ENCODE data around the gene MXI1.
"Not testable (repeated sequence)": the region's sequence is repeated elsewhere in the genome, so short reads cannot be mapped to it uniquely, and the experiment has no call there.

Gene MXI1

DNA sequence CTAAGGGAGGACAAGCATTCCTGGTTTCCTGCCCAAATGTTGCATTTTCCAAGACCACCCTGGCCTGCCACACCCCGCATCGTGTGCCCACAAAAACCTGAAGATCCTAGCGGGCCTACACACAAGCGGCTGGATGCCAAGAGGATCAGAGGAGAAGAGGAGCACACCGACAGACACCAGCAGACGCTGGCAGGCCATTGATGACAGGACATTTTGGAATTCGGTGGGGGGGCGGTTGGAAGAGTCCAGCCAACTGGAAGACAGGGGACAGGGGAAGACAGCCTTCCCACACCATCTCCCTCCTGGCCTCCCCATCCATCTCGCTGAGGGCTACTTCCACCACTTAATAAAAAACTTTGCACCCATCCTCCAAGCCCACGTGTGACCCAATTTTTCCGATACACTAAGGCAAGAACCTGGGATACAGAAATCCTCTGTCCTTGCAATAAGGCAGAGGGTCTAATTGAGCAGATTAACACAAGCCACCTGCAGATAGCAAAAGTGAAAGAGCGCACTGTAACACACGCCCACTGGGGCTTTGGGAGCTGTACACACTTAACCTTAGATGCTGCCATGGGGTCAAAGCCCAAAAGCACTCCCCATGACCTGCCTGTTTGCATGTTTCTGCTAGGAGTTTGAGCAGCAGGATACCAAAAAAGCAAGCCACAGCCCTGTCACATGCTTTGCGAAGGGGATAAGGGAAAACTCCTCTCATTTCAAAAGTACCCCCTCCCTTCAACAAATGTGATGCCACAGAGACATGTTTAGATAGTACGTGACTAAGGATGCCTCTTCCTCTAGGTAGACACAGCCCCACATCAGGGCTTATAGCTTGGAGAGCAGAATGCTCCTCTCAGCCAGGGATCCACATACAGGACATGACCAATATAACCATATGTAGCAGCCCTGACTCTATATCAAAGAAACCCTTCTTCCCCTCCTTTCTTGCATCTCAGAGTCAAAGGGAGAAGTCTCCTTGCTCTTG lies 110.8 kb downstream of the MXI1 start:
- H3K9ac ChIP-seq (ENCODE audit: low read depth, low read length) = no peak overlapping the region
- H3K4me1 ChIP-seq (ENCODE audit: control insufficient read depth, insufficient read depth, low read length) = peaks cover 6% of the 10 kb centered on the region
- H3K36me3 ChIP-seq (ENCODE audit: control insufficient read depth, insufficient read depth, low read length) = no peaks in the 10 kb centered on the region
- no peak overlapping the region for H3K4me3 ChIP-seq (ENCODE audit: low read depth, low read length)
- H3K9me3 ChIP-seq (ENCODE audit: control insufficient read depth, insufficient read depth, low read length) = no peaks in the 10 kb centered on the region
- no peaks in the 10 kb centered on the region for H3K27me3 ChIP-seq (ENCODE audit: control insufficient read depth, insufficient read depth, low read length)

DNA sequence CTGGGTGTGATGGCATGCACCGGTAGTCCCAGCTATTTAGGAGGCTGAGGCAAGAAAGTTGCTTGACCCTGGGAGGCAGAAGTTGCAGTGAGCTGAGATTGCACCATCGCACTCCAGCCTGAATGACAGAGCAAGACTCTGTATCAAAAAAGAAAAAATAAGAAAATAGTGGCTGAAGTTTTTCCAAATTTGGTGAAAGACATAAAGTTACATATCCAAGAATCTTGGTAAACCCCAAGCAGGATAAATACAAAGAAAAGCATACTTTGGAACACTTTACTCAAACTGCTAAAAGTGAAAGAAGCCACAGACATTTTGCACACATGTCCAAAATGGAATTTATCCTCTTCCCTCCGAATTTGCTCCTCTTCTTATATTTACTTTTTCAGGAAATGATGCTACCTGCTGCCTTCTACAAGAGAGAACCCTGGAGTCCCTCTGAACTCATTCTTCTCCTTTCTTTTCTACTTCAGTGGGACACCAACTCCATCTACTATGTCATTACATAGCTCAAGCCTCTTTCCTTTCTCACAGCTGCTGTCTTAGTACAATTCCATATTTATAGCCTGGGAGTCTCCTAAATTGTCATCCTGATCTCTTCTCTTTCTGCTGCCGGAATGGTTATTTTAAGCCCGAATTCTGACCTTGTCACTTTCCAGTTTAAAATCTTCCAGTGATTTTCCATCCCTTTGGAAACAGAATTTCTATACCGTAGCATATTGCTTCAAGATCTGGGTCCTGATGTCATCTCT lies 114.6 kb downstream of the MXI1 start:
- no peak overlapping the region for H3K9ac ChIP-seq (ENCODE audit: low read depth, low read length)
- no peak overlapping the region for H3K4me3 ChIP-seq (ENCODE audit: low read depth, low read length)
- H3K4me1 ChIP-seq (ENCODE audit: control insufficient read depth, insufficient read depth, low read length) = peaks cover 6% of the 10 kb centered on the region
- no peaks in the 10 kb centered on the region for H3K36me3 ChIP-seq (ENCODE audit: control insufficient read depth, insufficient read depth, low read length)
- no peaks in the 10 kb centered on the region for H3K27me3 ChIP-seq (ENCODE audit: control insufficient read depth, insufficient read depth, low read length)
- no peaks in the 10 kb centered on the region for H3K9me3 ChIP-seq (ENCODE audit: control insufficient read depth, insufficient read depth, low read length)

DNA sequence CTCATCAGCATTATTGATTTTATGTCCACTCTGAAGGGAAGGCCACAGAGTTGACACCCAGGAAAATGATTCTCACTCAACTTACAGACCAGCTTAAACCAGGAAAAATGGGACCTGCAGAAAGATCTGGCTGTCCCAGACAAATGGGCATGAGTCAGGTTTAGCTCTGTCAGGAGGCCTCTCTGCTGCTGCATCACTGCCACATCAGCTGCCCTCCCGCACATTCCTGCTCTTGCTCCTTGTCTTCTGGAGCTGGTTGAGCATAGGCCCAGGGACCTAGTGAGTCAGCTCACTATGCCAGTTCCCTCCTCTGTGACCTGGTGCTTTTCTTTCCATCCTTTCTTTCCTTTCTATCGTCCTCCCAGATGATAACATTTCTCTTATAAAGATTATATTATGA lies 116.1 kb downstream of the MXI1 start:
- Histone ChIP-seq H3K27me3 (ENCODE audit: control insufficient read depth, insufficient read depth, low read length) (no peaks in the 10 kb centered on the region), H3K36me3 (ENCODE audit: control insufficient read depth, insufficient read depth, low read length) (no peaks in the 10 kb centered on the region), H3K4me3 (ENCODE audit: low read depth, low read length) (no peak overlapping the region), H3K9ac (ENCODE audit: low read depth, low read length) (no peak overlapping the region), H3K4me1 (ENCODE audit: control insufficient read depth, insufficient read depth, low read length) (peaks cover 6% of the 10 kb centered on the region), H3K9me3 (ENCODE audit: control insufficient read depth, insufficient read depth, low read length) (no peaks in the 10 kb centered on the region)

- Histone ChIP-seq H3K4me3 (ENCODE audit: low read depth, low read length) (no peak overlapping the region), H3K27me3 (ENCODE audit: control insufficient read depth, insufficient read depth, low read length) (no peaks in the 10 kb centered on the region), H3K9me3 (ENCODE audit: control insufficient read depth, insufficient read depth, low read length) (no peaks in the 10 kb centered on the region), H3K9ac (ENCODE audit: low read depth, low read length) (no peak overlapping the region), H3K4me1 (ENCODE audit: control insufficient read depth, insufficient read depth, low read length) (peaks cover 6% of the 10 kb centered on the region), H3K36me3 (ENCODE audit: control insufficient read depth, insufficient read depth, low read length) (no peaks in the 10 kb centered on the region)
Observed at GRCh38 chr10:110324201-110324804, 116.9 kb downstream of the MXI1 start.

GRCh38 chr10:110324805-110325280 lies 117.4 kb downstream of the MXI1 start:
- peaks cover under 1% of the 10 kb centered on the region for H3K4me1 ChIP-seq (ENCODE audit: control insufficient read depth, insufficient read depth, low read length)
- H3K27me3 ChIP-seq (ENCODE audit: control insufficient read depth, insufficient read depth, low read length) = no peaks in the 10 kb centered on the region
- H3K9me3 ChIP-seq (ENCODE audit: control insufficient read depth, insufficient read depth, low read length) = no peaks in the 10 kb centered on the region
- no peak overlapping the region for H3K9ac ChIP-seq (ENCODE audit: low read depth, low read length)
- no peak overlapping the region for H3K4me3 ChIP-seq (ENCODE audit: low read depth, low read length)
- no peaks in the 10 kb centered on the region for H3K36me3 ChIP-seq (ENCODE audit: control insufficient read depth, insufficient read depth, low read length)

DNA sequence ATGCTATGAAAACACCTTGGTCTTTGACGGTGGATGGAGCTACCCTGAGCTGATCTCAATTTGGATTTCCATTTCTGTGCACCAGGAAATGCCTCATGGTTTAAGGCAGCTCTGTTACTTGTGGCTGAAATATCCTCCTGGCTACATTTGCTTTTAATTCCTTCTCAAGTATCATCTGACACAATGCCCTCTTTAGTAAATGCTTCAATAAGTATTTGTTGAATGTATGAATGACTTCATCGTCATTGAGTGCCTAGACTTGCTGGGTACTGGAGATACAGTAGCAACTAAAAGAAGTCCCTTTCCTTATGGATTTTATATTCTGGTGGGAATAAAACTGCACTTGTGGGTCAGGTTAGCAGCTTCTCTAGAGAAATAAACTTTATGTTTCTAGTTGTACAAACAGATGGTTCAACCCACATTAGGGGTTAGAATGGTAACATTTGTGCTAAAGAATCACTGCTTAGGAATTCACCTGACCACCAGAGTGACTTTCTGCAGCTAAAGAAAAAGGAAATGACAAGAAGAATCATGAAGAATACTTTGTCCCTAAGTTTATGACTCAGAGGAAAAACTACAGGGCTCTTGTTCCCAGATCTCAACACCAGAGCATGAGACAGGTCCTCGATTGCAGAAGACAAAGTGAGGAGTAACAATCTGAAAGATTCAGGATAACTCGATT lies 119.1 kb downstream of the MXI1 start:
- Histone ChIP-seq H3K9me3 (ENCODE audit: control insufficient read depth, insufficient read depth, low read length) (no peaks in the 10 kb centered on the region), H3K4me3 (ENCODE audit: low read depth, low read length) (no peak overlapping the region), H3K36me3 (ENCODE audit: control insufficient read depth, insufficient read depth, low read length) (no peaks in the 10 kb centered on the region), H3K27me3 (ENCODE audit: control insufficient read depth, insufficient read depth, low read length) (no peaks in the 10 kb centered on the region), H3K9ac (ENCODE audit: low read depth, low read length) (no peak overlapping the region), H3K4me1 (ENCODE audit: control insufficient read depth, insufficient read depth, low read length) (no peaks in the 10 kb centered on the region)

DNA sequence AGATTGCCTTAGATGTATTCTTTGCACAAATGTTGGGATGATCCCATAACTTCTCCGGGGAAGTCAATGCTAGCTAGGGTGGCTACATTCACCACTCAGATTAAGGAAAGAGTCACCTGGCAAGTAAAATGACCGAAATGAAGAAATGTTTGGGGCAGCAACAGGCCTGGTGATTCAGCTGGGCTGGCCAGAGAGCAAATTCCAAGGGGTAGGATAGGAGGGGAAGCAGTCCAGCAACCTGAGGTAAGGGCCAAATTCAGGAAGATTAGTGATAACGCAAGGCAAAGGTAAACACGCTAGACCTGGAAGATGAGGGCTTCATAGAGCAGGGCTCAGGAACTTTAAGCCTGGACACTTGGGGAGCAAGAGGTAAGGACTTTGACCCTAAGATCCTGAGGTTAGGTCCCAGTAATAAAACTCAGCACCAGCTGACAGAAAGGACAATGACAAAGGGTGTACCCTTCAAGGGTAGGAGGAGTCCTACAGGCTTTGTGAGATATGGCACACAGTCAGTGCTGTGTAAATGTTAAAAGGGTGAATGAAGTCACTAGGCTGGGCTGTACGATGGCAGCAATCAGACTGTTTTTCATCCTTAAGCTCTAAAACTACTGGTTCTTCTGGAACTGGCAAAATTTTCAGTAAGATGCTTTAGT lies 120.0 kb downstream of the MXI1 start:
- Histone ChIP-seq H3K9ac (ENCODE audit: low read depth, low read length) (no peak overlapping the region), H3K4me3 (ENCODE audit: low read depth, low read length) (no peak overlapping the region)

DNA sequence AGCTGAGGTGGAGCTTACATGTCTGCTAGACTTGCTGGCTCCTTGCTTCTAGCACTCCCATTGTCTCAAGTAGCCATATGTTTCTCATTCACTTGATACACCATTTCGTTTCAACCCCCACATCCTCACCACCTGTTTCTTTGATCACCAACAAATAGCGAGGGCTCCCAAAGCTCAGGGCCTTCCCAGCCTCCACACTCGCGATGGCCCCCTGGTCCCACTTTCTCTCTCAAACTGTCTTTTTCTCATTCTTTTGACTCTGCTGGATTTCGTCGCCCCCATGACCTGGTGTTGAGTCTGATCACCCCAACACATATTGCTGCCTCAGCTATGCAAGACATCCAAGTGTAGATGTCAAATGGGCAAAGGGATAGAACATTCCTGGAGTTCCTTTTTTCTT lies 123.3 kb downstream of the MXI1 start:
- no peak overlapping the region for H3K4me3 ChIP-seq (ENCODE audit: low read depth, low read length)

More for the DNA sequence above, 120.0 kb downstream of the MXI1 start:
- no peaks in the 10 kb centered on the region for H3K4me1 ChIP-seq (ENCODE audit: control insufficient read depth, insufficient read depth, low read length)
- H3K36me3 ChIP-seq (ENCODE audit: control insufficient read depth, insufficient read depth, low read length) = no peaks in the 10 kb centered on the region
- no peaks in the 10 kb centered on the region for H3K27me3 ChIP-seq (ENCODE audit: control insufficient read depth, insufficient read depth, low read length)
- no peaks in the 10 kb centered on the region for H3K9me3 ChIP-seq (ENCODE audit: control insufficient read depth, insufficient read depth, low read length)

DNA sequence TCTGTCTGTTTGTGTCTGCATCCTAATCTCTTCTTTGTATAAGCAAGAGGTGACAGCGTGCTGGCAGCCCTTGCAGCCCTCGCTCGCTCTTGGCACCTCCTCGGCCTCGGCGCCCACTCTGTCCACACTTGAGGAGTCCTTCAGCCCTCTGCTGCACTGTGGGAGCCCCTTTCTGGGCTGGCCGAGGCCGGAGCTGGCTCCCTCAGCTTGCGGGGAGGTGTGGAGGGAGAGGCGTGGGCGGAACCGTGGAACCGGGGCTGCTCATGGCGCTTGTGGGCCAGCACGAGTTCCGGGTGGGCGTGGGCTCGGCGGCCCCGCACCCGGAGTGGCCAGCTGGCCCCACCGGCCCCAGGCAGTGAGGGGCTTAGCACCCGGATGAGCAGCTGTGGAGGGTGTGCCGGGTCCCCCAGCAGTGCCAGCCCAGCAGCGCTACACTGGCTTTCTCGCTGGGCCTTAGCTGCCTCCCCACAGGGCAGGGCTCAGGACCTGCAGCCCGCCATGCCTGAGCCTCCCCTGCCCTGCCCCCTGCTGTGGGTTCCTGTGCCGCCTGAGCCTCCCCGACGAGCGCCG lies 123.9 kb downstream of the MXI1 start:
- H3K36me3 ChIP-seq (ENCODE audit: control insufficient read depth, insufficient read depth, low read length); H3K9me3 ChIP-seq (ENCODE audit: control insufficient read depth, insufficient read depth, low read length); H3K4me1 ChIP-seq (ENCODE audit: control insufficient read depth, insufficient read depth, low read length); H3K4me3 ChIP-seq (ENCODE audit: low read depth, low read length); H3K9ac ChIP-seq (ENCODE audit: low read depth, low read length); H3K27me3 ChIP-seq (ENCODE audit: control insufficient read depth, insufficient read depth, low read length): not testable (repeated sequence)

More for the DNA sequence above, 123.3 kb downstream of the MXI1 start:
- Histone ChIP-seq H3K4me1 (ENCODE audit: control insufficient read depth, insufficient read depth, low read length) (no peaks in the 10 kb centered on the region), H3K9me3 (ENCODE audit: control insufficient read depth, insufficient read depth, low read length) (no peaks in the 10 kb centered on the region), H3K36me3 (ENCODE audit: control insufficient read depth, insufficient read depth, low read length) (no peaks in the 10 kb centered on the region), H3K27me3 (ENCODE audit: control insufficient read depth, insufficient read depth, low read length) (no peaks in the 10 kb centered on the region), H3K9ac (ENCODE audit: low read depth, low read length) (no peak overlapping the region)

- Histone ChIP-seq H3K9me3 (ENCODE audit: control insufficient read depth, insufficient read depth, low read length) (no peaks in the 10 kb centered on the region), H3K9ac (ENCODE audit: low read depth, low read length) (no peak overlapping the region), H3K27me3 (ENCODE audit: control insufficient read depth, insufficient read depth, low read length) (no peaks in the 10 kb centered on the region), H3K4me3 (ENCODE audit: low read depth, low read length) (no peak overlapping the region), H3K36me3 (ENCODE audit: control insufficient read depth, insufficient read depth, low read length) (no peaks in the 10 kb centered on the region), H3K4me1 (ENCODE audit: control insufficient read depth, insufficient read depth, low read length) (peaks cover 6% of the 10 kb centered on the region)
Observed at GRCh38 chr10:110334061-110334656, 126.8 kb downstream of the MXI1 start.
